LNCaP clone FGC (cell line): Measurements from ENCODE around the gene FAM217A.

Experiments used
- DNase-seq: peaks from one replicate; pipeline ENCODE4 v3.0.0-alpha.2; 2011; ENCODE audit warnings: low read depth
- H3K4me3 ChIP-seq: 2 replicates; pipeline ENCODE4 v1.5.1; 2011; ENCODE audit warnings: mild to moderate bottlenecking, low read depth, low read length, control low read depth
- CTCF ChIP-seq: IDR thresholded peaks from 2 replicates; pipeline ENCODE4 v1.5.1; 2012; ENCODE audit warnings: mild to moderate bottlenecking; ENCODE audit not compliant: control insufficient read depth, insufficient read depth; ENCODE audit errors: extremely low read depth

The FAM217A gene

GRCh38 chr6:4025681-4026080 is 53.3 kb downstream of the FAM217A start:
- DNase-seq = no peak
- no peak for TF ChIP-seq CTCF
- H3K4me3 ChIP-seq = no peak overlapping the region

GRCh38 chr6:4023240-4023639 is 55.7 kb downstream of the FAM217A start:
- TF ChIP-seq CTCF = no peak
- peak overlapping the region; percentile 90; the same call in 1 of the 2 replicates for H3K4me3 ChIP-seq
- no peak for DNase-seq

GRCh38 chr6:4021854-4022695 is 56.9 kb downstream of the FAM217A start:
- no peak for TF ChIP-seq CTCF
- DNase-seq = no peak
- peak overlapping the region; percentile 90 for H3K4me3 ChIP-seq

GRCh38 chr6:4021133-4021853 is 57.6 kb downstream of the FAM217A start:
- TF ChIP-seq CTCF = peak; percentile 48
- peak; percentile 93 for DNase-seq
- peak overlapping the region; percentile 90 for H3K4me3 ChIP-seq

GRCh38 chr6:4020822-4021132 is 58.2 kb downstream of the FAM217A start:
- TF ChIP-seq CTCF = no peak
- H3K4me3 ChIP-seq = peak overlapping the region; percentile 90
- DNase-seq = no peak

GRCh38 chr6:4018924-4019236 is 60.1 kb downstream of the FAM217A start:
- TF ChIP-seq CTCF = no peak
- DNase-seq = no peak
- peak overlapping the region; percentile 70 for H3K4me3 ChIP-seq
